Brain microvascular endothelial cell (primary cell): ENCODE measurements around the gene TCF7L1.

Experiments used
- DNase-seq: peaks from one replicate; pipeline ENCODE4 v3.0.0-alpha.2; 2020
- H3K27ac ChIP-seq: fragments of 250-450 bp; sonication (Bioruptor Pico); 2 replicates; pipeline ENCODE4 v1.5.1; 2020; ENCODE audit warnings: mild to moderate bottlenecking, moderate library complexity
- H3K27me3 ChIP-seq: fragments of 250-450 bp; sonication (Bioruptor Pico); replicated peaks from 2 replicates; pipeline ENCODE4 v1.5.1; 2020; ENCODE audit warnings: mild to moderate bottlenecking
- H3K36me3 ChIP-seq: fragments of 250-450 bp; sonication (Bioruptor Pico); replicated peaks from 2 replicates; pipeline ENCODE4 v1.5.1; 2020; ENCODE audit warnings: mild to moderate bottlenecking
- H3K4me3 ChIP-seq: 2 replicates; pipeline ENCODE4 v1.5.1; 2011; ENCODE audit warnings: low read depth, mild to moderate bottlenecking, control low read depth, low read length, moderate library complexity
- in situ Hi-C: cut with HindIII; loops from 2 replicates; pipeline ENCODE4 v1.10.0; 2017; ENCODE audit warnings: low sequenced_read_pairs, low pct_ligation_motif_present
- TF ChIP-seq, protein P1 (sequence below): IDR thresholded peaks from 2 replicates; pipeline ENCODE4 v1.5.1; 2011; ENCODE audit warnings: low read depth, mild to moderate bottlenecking, moderate library complexity, low read length, control low read depth, inconsistent platforms; ENCODE audit errors: missing control alignments

The TCF7L1 gene

GRCh38 chr2:85178154-85178553, 45.0 kb downstream of the TCF7L1 start:
- Histone ChIP-seq H3K27ac (no peak overlapping the region), H3K27me3 (no peaks in the 10 kb centered on the region), H3K36me3 (no peaks in the 10 kb centered on the region), H3K4me3 (no peak overlapping the region)
- no peak for DNase-seq
- TF ChIP-seq, protein P1, sequence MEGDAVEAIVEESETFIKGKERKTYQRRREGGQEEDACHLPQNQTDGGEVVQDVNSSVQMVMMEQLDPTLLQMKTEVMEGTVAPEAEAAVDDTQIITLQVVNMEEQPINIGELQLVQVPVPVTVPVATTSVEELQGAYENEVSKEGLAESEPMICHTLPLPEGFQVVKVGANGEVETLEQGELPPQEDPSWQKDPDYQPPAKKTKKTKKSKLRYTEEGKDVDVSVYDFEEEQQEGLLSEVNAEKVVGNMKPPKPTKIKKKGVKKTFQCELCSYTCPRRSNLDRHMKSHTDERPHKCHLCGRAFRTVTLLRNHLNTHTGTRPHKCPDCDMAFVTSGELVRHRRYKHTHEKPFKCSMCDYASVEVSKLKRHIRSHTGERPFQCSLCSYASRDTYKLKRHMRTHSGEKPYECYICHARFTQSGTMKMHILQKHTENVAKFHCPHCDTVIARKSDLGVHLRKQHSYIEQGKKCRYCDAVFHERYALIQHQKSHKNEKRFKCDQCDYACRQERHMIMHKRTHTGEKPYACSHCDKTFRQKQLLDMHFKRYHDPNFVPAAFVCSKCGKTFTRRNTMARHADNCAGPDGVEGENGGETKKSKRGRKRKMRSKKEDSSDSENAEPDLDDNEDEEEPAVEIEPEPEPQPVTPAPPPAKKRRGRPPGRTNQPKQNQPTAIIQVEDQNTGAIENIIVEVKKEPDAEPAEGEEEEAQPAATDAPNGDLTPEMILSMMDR, result no peak
- in situ Hi-C loops, result no loop called here

GRCh38 chr2:85178980-85179411, 45.8 kb downstream of the TCF7L1 start:
- in situ Hi-C loops, result no loop called here
- no peak for DNase-seq
- no peak overlapping the region for H3K4me3 ChIP-seq
- H3K36me3 ChIP-seq, result no peaks in the 10 kb centered on the region
- H3K27ac ChIP-seq, result no peak overlapping the region
- TF ChIP-seq, protein P1, result no peak
- no peaks in the 10 kb centered on the region for H3K27me3 ChIP-seq

DNA sequence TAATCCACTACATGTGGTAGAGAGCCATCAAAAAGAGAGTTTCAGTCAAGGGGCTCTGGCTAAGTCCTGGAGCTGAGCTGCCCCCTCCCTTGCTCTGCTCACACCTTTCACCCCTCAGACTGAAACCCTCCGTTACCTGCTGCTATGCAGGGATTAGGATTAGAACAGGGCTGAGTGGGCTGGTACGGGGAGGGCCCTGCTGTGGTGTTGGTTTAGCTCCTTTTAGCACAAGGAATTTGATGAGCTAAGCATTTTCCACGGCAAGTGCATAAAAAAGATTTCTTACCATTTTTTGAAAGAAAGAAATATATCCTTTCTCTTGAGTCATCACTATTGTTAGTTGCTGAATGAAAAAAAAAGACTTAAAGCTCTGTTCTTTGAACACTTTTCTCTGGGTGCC, 46.3 kb downstream of the TCF7L1 start:
- TF ChIP-seq, protein P1, result no peak
- H3K4me3 ChIP-seq, result no peak overlapping the region
- H3K27ac ChIP-seq, result no peak overlapping the region
- H3K27me3 ChIP-seq, result no peaks in the 10 kb centered on the region
- in situ Hi-C loops, result no loop called here
- no peak for DNase-seq
- H3K36me3 ChIP-seq, result no peaks in the 10 kb centered on the region

- H3K27me3 ChIP-seq, result no peaks in the 10 kb centered on the region
- in situ Hi-C loops, result no loop called here
- no peak overlapping the region for H3K4me3 ChIP-seq
- H3K36me3 ChIP-seq, result no peaks in the 10 kb centered on the region
- H3K27ac ChIP-seq, result no peak overlapping the region
- DNase-seq, result no peak
- TF ChIP-seq, protein P1, result no peak
Observed at GRCh38 chr2:85180322-85181133, 47.3 kb downstream of the TCF7L1 start.

DNA sequence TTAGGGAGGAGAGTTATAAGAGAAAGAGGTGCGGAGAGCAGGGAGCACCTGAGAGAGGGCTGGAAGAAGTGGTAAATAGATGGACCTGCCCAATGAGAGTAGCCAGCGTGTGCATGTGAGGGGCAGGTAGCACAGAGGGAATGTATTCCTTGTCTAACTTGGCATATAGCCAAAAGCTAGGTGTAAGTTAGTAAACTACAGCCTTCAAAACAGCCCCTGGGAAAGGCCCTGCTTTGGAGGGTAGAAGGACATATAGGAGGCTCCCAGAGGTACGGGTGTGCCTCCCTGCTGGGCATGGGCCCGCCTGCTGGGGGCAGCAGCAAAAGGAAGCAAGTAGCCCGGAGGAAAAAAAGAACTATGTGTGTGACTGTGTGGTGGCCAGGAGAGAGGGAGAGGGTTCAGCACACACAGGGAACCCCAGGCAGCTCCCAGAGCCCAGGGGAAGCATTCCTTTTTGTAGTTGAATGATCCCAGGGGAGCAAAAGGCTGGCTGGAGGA, 48.0 kb downstream of the TCF7L1 start:
- TF ChIP-seq, protein P1, result peak; percentile 30
- Histone ChIP-seq H3K27me3 (no peaks in the 10 kb centered on the region), H3K27ac (no peak overlapping the region), H3K36me3 (no peaks in the 10 kb centered on the region), H3K4me3 (no peak overlapping the region)
- in situ Hi-C loops, result no loop called here
- no peak for DNase-seq
